ENCODE results near the gene SVOPL.
"Not testable (repeated sequence)": the region's sequence is repeated elsewhere in the genome, so short reads cannot be mapped to it uniquely, and the experiment has no call there.

SVOPL gene, protein sequence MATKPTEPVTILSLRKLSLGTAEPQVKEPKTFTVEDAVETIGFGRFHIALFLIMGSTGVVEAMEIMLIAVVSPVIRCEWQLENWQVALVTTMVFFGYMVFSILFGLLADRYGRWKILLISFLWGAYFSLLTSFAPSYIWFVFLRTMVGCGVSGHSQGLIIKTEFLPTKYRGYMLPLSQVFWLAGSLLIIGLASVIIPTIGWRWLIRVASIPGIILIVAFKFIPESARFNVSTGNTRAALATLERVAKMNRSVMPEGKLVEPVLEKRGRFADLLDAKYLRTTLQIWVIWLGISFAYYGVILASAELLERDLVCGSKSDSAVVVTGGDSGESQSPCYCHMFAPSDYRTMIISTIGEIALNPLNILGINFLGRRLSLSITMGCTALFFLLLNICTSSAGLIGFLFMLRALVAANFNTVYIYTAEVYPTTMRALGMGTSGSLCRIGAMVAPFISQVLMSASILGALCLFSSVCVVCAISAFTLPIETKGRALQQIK

GRCh38 chr7:138700857-138701536 lies at the start of gene SVOPL:
TSS of gene SVOPL (minus strand) at chr7:138701362. CDS start at chr7:138679045, 22,317 bp downstream.
- no peak for DNase-seq

DNA sequence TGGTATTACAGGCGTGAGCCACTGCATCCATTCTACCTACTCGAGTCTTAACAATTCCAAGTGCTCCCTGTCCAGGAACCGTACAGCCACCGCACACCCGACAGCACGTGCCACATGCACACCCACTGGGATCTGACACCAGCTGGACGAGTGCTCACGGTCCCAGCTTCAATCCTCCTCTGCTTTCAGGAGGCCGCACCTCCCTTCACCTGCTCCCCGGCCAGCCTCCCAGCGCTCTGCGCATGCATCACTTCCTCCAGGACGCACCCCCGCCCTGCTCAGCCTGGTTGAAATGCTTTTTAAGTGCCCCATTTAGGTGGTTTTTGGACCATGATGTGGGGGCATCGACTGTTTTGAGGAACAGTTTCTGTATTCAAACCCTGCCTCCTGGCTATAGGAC lies 49.3 kb upstream of the SVOPL start:
- no peak for DNase-seq

- no peak for DNase-seq
Measured at GRCh38 chr7:138749960-138750359, 48.8 kb upstream of the SVOPL start.

GRCh38 chr7:138748666-138749065 lies 47.5 kb upstream of the SVOPL start:
- DNase-seq = no peak

GRCh38 chr7:138746073-138746472 lies 44.9 kb upstream of the SVOPL start:
- no peak for DNase-seq

- no peak for DNase-seq
Measured at GRCh38 chr7:138745189-138745588, 44.0 kb upstream of the SVOPL start.

GRCh38 chr7:138741453-138741735 lies 40.2 kb upstream of the SVOPL start:
- DNase-seq = no peak

DNA sequence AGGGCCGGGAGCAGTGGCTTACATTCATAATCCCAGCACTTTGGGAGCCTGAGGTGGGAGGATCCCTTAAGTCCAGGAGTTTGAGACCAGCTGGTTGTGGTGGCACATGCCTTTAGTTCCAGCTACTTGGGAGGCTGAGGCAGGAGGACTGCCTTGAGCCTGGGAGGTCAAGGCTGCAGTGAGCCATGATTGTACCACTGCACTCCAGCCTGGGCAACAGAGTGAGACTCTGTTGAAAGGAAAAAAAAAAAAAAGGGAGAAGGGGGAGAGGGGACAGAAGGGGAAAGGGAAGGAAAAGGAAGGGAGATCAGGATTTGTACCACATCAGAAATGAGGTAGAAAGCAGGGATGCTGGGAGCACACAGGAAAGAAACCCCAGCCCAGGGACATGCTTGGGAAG lies 38.7 kb upstream of the SVOPL start:
- DNase-seq = no peak

- DNase-seq = peak; percentile 70
Measured at GRCh38 chr7:138738551-138739335, 37.6 kb upstream of the SVOPL start.

DNA sequence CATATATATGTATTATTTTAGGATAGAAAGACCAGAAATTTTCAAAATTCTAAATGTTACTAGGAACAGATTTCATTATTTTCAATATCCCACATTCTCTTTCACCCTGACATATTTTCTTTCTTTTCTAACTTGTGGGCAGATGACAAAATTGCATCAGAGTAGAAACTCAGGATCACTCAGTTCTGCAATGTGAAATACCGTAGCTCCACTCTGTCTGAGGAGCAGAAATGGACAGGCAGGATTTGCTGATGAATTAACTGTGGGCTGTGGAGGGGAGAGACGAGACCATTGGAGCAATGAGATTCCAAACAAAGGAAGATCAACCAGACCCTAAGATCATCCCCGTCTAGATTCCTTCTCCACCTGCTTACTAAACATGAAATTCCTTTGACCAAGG lies 37.0 kb upstream of the SVOPL start:
- no peak for DNase-seq

DNA sequence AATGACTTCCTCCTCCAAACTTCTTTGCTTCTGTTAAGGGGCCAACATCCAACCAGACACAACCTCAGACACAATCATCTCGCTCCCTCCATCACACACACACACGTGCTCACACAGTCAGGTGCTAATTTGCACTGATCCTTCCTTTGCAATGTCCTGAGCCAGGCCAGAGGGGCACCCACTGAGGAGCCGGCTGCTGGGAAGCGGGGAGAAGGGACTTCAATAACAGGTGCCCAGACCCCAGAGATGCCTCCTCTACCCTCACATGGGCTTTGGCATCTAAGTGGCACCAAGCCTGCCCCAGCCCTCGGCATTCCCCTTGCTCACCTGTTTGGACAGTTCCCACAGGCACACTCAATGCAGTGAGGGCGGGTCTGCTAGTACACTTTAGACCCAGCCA lies 34.2 kb upstream of the SVOPL start:
- no peak for DNase-seq

- not testable (repeated sequence) for DNase-seq
Measured at GRCh38 chr7:138731733-138732132, 30.6 kb upstream of the SVOPL start.

DNA sequence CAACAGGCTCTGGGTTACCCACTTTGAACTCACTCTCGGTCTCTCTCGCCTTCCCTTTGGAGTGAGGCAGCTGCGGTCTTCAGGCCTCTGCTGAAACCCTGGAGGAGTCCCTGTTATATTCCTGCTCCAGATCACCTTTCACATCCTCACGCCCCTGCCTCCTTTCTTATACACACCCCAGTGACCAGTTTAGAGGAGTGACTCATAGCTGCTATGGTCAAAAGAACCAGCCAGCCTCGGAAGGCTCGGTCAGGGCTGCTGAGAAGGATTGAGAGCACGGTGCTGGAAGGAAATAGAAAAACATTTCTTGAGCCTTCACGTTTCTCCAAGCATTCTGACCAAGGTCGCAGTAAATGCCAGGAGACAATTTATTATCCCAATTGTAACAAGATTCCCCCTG lies 28.3 kb upstream of the SVOPL start:
- DNase-seq = no peak

- no peak for DNase-seq
Measured at GRCh38 chr7:138727336-138728099, 26.4 kb upstream of the SVOPL start.

DNA sequence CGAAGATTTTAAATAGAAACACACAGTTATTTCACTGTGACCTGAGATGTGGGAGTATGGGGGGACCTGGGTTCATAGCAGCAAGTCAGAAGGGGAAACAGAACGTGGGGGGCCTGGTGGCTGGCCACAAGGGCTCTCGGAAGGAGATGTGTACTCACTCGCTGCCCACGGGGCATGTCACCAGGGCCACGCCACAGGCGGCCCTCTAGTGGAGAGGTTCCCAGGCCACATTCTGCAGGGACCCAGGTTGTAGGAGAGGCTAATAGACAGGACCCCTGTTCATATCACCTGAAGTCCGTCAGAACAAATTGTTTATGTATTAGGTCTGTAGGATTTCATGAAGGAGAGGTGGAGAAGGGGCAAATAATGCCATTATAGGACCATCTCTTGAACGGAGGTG lies 25.1 kb upstream of the SVOPL start:
- DNase-seq = no peak

DNA sequence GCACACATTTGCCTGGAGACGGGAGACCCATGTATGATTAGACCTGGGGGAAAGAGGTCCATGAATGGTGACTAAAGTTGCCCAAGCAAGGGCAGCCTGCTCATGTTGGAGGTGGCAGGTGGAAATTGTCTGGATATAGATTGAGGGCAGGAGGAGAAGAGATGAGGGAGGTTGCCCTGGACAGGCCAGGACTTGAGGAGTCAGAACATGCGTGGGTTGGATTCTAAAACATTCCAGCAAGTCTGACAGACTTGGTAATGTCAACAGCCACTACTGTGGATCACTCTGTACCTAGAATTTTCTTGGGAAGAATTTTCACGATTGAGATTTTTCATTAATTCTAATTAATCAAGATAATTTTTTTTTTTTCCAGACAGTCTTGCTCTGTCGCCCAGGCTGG lies 19.1 kb upstream of the SVOPL start:
- no peak for DNase-seq

DNA sequence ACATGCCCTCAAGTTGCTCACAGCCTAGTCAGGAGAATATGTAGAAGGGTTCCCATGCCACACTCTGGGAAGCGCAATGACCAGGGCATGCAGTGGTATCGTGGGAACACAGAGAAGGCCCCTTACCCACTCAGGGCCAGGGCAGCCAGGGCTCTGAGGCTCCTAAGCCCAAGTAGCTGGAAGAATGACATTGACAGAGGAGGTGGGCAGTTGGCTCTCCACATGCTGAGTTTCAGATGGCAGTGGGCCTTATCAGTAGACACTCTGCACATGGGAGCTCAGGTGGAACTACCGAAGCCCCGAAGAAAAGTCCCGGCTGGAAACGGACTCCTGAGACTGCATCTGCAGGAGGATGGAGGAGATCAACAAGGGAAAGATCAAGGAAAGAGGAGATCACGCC lies 15.7 kb upstream of the SVOPL start:
- no peak for DNase-seq

DNA sequence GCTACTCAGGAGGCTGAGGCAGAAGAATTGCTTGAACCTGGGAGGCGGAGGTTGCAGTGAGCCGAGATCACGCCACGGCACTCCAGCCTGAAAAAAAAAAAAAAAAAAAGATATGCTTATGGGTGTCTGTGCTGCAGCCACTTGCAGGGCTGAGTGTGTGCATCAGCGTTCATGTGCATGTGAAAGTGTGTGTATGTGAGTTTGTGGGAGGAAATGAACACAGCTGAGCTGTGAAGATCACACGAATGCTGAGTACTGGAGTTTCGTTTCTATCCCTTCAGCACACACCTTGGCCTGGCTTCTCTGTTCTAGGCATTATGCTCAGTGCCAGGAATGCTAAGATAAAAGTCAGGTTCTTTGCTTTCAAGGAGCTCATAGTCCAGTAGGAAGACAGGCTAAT lies 12.0 kb upstream of the SVOPL start:
- no peak for DNase-seq

DNA sequence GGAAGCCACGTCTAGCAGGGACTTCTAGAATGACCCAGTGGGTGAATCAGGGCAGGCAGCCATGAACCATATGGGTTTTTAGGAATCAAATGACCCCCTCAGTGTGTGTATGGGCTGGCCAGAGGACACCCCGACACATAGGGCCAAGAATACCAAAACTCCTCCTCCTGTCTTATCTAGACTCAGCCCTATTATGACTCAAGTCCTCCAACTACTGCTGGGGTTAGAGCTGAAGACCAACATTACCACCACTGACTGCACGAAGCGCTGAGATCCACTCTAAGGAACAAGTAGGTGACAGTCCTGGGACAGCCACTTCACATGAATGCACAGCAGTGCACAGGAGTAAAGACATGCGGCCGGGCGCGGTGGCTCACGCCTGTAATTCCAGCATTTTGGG lies 11.5 kb upstream of the SVOPL start:
- no peak for DNase-seq

DNA sequence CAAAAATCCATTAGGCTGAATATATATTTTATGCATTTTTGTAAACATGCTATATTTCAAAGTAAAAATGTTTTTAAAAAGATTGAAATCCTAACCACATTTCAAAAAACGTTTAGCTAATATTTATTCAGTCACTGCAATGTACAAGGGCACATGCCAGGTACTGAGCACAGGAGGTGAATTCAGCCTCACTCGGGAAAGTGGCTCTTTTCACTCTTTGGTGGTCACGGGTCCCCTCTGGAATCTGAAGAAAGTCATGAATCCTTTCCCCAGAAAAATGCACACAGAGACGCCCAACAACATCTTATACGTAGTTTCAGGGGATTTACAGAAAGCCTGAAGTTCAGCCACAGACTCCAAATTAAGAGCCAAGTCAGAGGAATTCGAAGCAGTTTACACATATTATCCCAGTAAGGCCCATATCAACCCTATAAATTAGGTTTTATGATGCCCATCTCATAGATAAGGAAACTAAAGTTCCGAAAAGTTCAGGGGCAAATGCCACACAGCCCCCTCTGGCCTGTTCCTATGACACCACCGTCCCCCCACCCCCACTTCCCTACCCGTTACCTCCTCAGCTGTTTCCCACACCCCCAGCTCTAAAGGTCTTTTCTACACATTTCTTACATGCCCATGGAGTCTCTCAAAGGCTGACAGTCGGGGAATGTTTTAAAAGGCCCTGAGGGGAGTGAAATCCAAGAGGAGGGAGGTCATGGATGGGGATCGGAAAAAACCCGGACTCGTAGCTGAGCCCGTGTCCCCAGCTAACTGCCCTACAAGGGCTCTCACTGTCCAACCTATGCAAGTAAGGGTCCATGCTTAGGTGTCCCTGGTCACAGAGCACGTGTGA lies 9.6 kb upstream of the SVOPL start:
- no peak for DNase-seq

DNA sequence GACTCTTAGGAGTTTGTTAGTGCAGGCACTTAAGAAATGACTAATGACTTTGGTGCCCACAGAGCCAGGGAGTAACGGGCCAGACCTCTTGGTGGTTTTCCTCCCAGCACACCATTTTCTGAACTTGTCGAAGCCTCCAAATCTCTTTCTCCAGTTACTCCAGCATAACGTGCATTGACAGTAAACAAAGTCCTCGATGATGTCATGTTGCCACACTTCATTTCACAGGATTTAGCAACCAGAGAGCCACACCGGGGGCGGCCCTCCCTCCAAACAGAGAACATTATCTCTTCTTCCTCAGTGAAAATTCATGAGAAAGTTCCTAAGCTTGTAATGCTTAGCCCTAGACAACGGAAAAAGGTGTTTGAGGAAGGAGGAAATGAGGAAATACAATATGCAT lies 4.0 kb upstream of the SVOPL start:
- DNase-seq = no peak

GRCh38 chr7:138701537-138701923 lies 368 bp upstream of the SVOPL start:
- DNase-seq = no peak

Measured in HCEC 1CT (cell line).